ENCODE results near the gene FAM117A. TPM values are rescaled to one million over a fixed set of nuclear protein-coding genes. Genes with fewer than 3 reads are reported as not detected.

Gene FAM117A
- total RNA-seq, 2 experiments from 2014 or later = 14.1 to 15.4 TPM

DNA sequence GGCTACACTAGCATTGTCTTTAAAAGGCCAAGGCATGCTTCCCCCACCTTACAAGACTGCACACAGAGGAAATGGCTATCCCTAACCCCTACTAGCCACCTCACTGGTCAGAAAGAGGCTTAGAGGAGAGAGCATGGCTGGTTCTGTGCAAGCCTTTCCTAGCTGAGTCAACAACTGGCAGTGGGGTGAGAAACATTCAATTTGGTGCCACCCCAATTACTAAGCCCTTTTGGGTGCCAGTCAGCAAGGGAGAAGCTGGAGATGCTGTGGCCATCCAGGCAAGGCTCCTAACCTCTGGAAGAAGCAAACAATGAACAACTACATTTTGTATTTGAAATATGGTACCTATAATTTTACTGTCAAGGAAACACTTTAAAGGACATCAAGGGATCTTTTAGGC, 19.9 kb upstream of the FAM117A start:
- no peak overlapping the region for H3K4me3 Mint-ChIP-seq
- no peak for ATAC-seq
- POLR2A ChIA-PET = interaction anchor here (0.8 to 1.2 kb wide), 2 partner anchors 10 to 20 kb away, joined by 4 read pairs; partner anchors contain the start of gene FAM117A
- no peak overlapping the region for H3K27ac Mint-ChIP-seq
- H3K27me3 Mint-ChIP-seq = no peaks in the 10 kb centered on the region
- DNase-seq = no peak
- no peaks in the 10 kb centered on the region for H3K9me3 Mint-ChIP-seq (ENCODE audit: low read depth)
- peaks cover 21% of the 10 kb centered on the region for H3K4me1 Mint-ChIP-seq
- CTCF ChIA-PET = interaction anchor here (0.6 to 1.7 kb wide), 3 partner anchors 20 to 227 kb away, joined by 3 to 10 read pairs (median 3); partner anchors contain the start of gene FAM117A
- intact Hi-C loops (cut with DNase I, micrococcal nuclease) = no loop called here
- no peaks in the 10 kb centered on the region for H3K36me3 Mint-ChIP-seq (ENCODE audit: low read depth)

DNA sequence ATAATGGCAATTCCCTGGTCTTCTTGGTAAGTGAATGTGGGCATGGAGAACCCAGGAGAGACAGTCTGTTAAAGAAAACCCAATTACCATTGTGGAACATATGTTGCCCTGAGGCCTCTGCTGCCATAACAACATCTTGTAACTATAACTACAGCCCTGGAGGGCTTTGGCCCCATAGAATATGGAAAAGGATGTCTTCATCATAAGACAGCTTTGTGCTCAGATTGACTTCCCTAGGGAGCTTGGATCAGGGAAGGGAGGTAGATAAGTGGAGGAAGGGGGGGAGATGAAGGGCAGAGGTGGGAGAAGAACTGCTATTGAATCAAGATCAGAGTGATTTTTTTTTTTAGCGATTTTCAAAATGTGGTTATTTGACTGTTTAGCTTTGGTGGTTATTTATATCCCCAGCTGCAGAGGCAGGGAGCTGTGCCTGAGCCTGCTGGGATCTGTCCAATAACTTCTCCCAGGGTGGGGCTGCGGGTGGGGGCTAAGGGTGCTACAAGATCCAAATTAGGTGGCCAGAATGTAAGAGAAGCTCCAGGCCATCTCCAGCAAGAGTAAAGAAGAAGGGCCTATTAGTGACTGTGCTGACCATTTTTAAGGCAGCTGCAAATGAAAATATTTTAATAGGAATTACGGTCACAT, 19.3 kb upstream of the FAM117A start:
- DNase-seq (no peak), ATAC-seq (no peak)
- Mint-ChIP-seq H3K4me3 (no peak overlapping the region), H3K27ac (no peak overlapping the region), H3K9me3 (ENCODE audit: low read depth) (no peaks in the 10 kb centered on the region), H3K27me3 (no peaks in the 10 kb centered on the region), H3K4me1 (peaks cover 20% of the 10 kb centered on the region), H3K36me3 (ENCODE audit: low read depth) (no peaks in the 10 kb centered on the region)
- intact Hi-C loops (cut with DNase I, micrococcal nuclease) = no loop called here
- CTCF ChIA-PET = interaction anchor here (0.6 to 1.7 kb wide), 3 partner anchors 19 to 226 kb away, joined by 3 to 10 read pairs (median 3); partner anchors contain the start of gene FAM117A
- POLR2A ChIA-PET = interaction anchor here (0.7 to 1.2 kb wide), 3 partner anchors 10 to 19 kb away, joined by 3 to 4 read pairs (median 4); partner anchors contain the start of gene FAM117A

DNA sequence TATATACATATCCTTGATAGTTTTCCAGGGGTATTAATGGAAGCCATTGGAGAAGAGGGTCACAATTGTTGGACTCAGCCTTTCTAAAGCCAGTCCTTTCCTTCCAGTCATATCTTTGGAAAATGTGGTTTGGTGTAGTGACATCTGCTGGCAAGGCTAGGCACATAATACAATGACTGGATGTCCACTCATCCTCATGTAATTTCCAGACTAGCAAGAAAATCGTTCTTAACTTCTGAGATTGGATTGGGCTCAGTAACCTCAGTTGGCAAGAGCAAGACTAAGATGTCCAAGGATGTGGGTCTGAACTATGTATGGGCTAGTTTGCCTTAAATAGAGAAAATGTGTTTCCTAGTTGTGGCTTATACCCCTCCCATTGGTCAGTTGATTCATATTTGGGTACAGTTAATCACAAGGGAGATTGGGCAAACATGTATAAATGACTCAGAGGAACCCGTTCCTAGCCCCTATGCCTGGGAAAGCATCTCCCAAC, 15.9 kb upstream of the FAM117A start:
- no peaks in the 10 kb centered on the region for H3K36me3 Mint-ChIP-seq (ENCODE audit: low read depth)
- DNase-seq = peak; percentile 35
- H3K9me3 Mint-ChIP-seq (ENCODE audit: low read depth) = no peaks in the 10 kb centered on the region
- POLR2A ChIA-PET = no interaction called here
- no peak overlapping the region for H3K4me3 Mint-ChIP-seq
- no peaks in the 10 kb centered on the region for H3K27me3 Mint-ChIP-seq
- no peak overlapping the region for H3K27ac Mint-ChIP-seq
- peak; percentile 71 for ATAC-seq
- intact Hi-C loops (cut with DNase I, micrococcal nuclease) = loop anchor here in 1 of 2 experiments (2.0 kb wide), 1 partner anchor 211 kb away; no protein-coding TSS in a partner anchor
- CTCF ChIA-PET = no interaction called here
- peaks cover 8% of the 10 kb centered on the region for H3K4me1 Mint-ChIP-seq

GRCh38 chr17:49779156-49779738, 15.3 kb upstream of the FAM117A start:
- Mint-ChIP-seq H3K36me3 (ENCODE audit: low read depth) (no peaks in the 10 kb centered on the region), H3K27ac (no peak overlapping the region), H3K4me3 (no peak overlapping the region), H3K4me1 (peaks cover 8% of the 10 kb centered on the region), H3K27me3 (no peaks in the 10 kb centered on the region), H3K9me3 (ENCODE audit: low read depth) (no peaks in the 10 kb centered on the region)
- ChIA-PET CTCF (interaction anchor here (0.5 to 1.1 kb wide), 4 partner anchors 25 to 315 kb away, joined by 3 to 6 read pairs (median 3); no protein-coding TSS in a partner anchor), POLR2A (interaction anchor here (0.6 kb wide), 1 partner anchor 21 kb away, joined by 4 read pairs; no protein-coding TSS in a partner anchor)
- DNase-seq = no peak
- intact Hi-C loops (cut with DNase I, micrococcal nuclease) = loop anchor here in 1 of 2 experiments (2.0 kb wide), 1 partner anchor 210 kb away; no protein-coding TSS in a partner anchor
- ATAC-seq = peak; percentile 11

- ATAC-seq (no peak), DNase-seq (no peak)
- POLR2A ChIA-PET = no interaction called here
- CTCF ChIA-PET = interaction anchor here (0.8 to 1.0 kb wide), 2 partner anchors 10 to 70 kb away, joined by 3 read pairs; partner anchors contain the start of gene SLC35B1
- Mint-ChIP-seq H3K9me3 (ENCODE audit: low read depth) (no peaks in the 10 kb centered on the region), H3K36me3 (ENCODE audit: low read depth) (no peaks in the 10 kb centered on the region), H3K27ac (no peak overlapping the region), H3K27me3 (no peaks in the 10 kb centered on the region), H3K4me1 (peaks cover 8% of the 10 kb centered on the region), H3K4me3 (no peak overlapping the region)
- intact Hi-C loops (cut with DNase I, micrococcal nuclease) = no loop called here
These were observed 13.6 kb upstream of the FAM117A start for GRCh38 chr17:49777563-49777962.

- CTCF ChIA-PET = interaction anchor here (0.9 to 1.0 kb wide), 3 partner anchors 168 to 219 kb away, joined by 3 to 4 read pairs (median 3); no protein-coding TSS in a partner anchor
- H3K27ac Mint-ChIP-seq = no peak overlapping the region
- no peak for DNase-seq
- H3K4me1 Mint-ChIP-seq = peaks cover 8% of the 10 kb centered on the region
- no peaks in the 10 kb centered on the region for H3K36me3 Mint-ChIP-seq (ENCODE audit: low read depth)
- no peak overlapping the region for H3K4me3 Mint-ChIP-seq
- intact Hi-C loops (cut with DNase I, micrococcal nuclease) = no loop called here
- ATAC-seq = no peak
- H3K27me3 Mint-ChIP-seq = no peaks in the 10 kb centered on the region
- POLR2A ChIA-PET = no interaction called here
- no peaks in the 10 kb centered on the region for H3K9me3 Mint-ChIP-seq (ENCODE audit: low read depth)
These were observed 12.8 kb upstream of the FAM117A start for GRCh38 chr17:49776551-49777300.

GRCh38 chr17:49775546-49776260, 11.8 kb upstream of the FAM117A start:
- peaks cover 8% of the 10 kb centered on the region for H3K4me1 Mint-ChIP-seq
- no peak overlapping the region for H3K4me3 Mint-ChIP-seq
- DNase-seq = no peak
- ChIA-PET CTCF (interaction anchor here (0.9 to 1.0 kb wide), 3 partner anchors 167 to 218 kb away, joined by 3 to 4 read pairs (median 3); no protein-coding TSS in a partner anchor), POLR2A (no interaction called here)
- H3K9me3 Mint-ChIP-seq (ENCODE audit: low read depth) = no peaks in the 10 kb centered on the region
- intact Hi-C loops (cut with DNase I, micrococcal nuclease) = no loop called here
- H3K36me3 Mint-ChIP-seq (ENCODE audit: low read depth) = no peaks in the 10 kb centered on the region
- ATAC-seq = no peak
- H3K27me3 Mint-ChIP-seq = no peaks in the 10 kb centered on the region
- H3K27ac Mint-ChIP-seq = no peak overlapping the region

DNA sequence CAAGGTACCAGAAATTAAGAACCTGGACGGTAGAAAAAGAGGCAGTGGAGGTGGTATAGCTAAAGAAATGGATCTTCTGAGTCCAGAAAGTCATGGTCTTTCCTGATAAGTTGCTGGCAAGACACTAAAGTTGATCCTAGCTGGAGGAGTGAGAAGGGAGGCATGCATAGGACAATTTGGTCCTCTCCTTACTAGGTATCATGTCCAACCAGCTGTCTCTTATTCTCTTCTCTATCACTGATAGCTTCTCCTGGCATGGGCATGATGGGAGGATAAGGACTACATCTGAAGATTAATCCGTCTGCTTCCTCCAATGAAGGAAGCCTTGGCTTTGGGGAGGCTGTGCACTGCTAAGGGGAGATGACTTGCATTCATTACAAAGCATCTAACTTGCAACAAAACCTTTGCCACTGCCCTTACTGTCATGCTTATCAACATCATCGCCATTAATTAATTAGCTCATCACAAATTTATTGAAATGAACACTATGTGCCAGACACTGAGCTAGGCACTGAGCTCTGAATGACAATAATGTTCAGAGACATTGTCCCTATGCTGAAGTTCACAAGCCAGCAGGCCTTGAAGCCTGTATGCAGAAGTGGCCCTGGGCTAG, 3.1 kb upstream of the FAM117A start:
- H3K4me1 Mint-ChIP-seq = peaks cover 22% of the 10 kb centered on the region
- no peak overlapping the region for H3K27ac Mint-ChIP-seq
- CTCF ChIA-PET = interaction anchor here (1.2 to 1.6 kb wide), 2 partner anchors 21 to 59 kb away, joined by 4 to 6 read pairs; partner anchors contain the start of genes KAT7 and SLC35B1
- H3K9me3 Mint-ChIP-seq (ENCODE audit: low read depth) = no peaks in the 10 kb centered on the region
- intact Hi-C loops (cut with DNase I, micrococcal nuclease) = no loop called here
- ATAC-seq (no peak), DNase-seq (no peak)
- H3K4me3 Mint-ChIP-seq = no peak overlapping the region
- no peaks in the 10 kb centered on the region for H3K36me3 Mint-ChIP-seq (ENCODE audit: low read depth)
- POLR2A ChIA-PET = no interaction called here
- no peaks in the 10 kb centered on the region for H3K27me3 Mint-ChIP-seq

GRCh38 chr17:49764559-49765180, 739 bp upstream of the FAM117A start:
- Mint-ChIP-seq H3K36me3 (ENCODE audit: low read depth) (no peaks in the 10 kb centered on the region), H3K9me3 (ENCODE audit: low read depth) (no peaks in the 10 kb centered on the region), H3K27me3 (no peaks in the 10 kb centered on the region), H3K4me3 (peak overlapping the region; percentile 89), H3K27ac (peak overlapping the region; percentile 87), H3K4me1 (peaks cover 45% of the 10 kb centered on the region)
- intact Hi-C loops (cut with DNase I, micrococcal nuclease) = loop anchor here (1.0 to 2.0 kb wide), 6 partner anchors 16 to 350 kb away; partner anchors contain the start of genes KAT7 (in 2 of the 2), PHB1 (in 1 of the 2) and SPOP (in 1 of the 2)
- ChIA-PET CTCF (interaction anchor here (0.5 to 4.6 kb wide), 15 partner anchors 8 to 585 kb away, joined by 3 to 37 read pairs (median 4); partner anchors contain the start of gene SLC35B1), POLR2A (interaction anchor here (0.5 to 3.1 kb wide), 14 partner anchors 10 to 147 kb away, joined by 3 to 28 read pairs (median 4); partner anchors contain the start of genes KAT7 and SLC35B1)
- DNase-seq = no peak
- no peak for ATAC-seq
